GM21423 (cell line): ENCODE data around the gene RTL5.

Experiments used
- ATAC-seq: cut with Tn5 transposase; IDR thresholded peaks from one replicate; pipeline ENCODE4 v1.9.1; 2021; ENCODE audit warnings: mild to moderate bottlenecking, moderate library complexity; ENCODE audit not compliant: unreplicated experiment

The RTL5 gene

DNA sequence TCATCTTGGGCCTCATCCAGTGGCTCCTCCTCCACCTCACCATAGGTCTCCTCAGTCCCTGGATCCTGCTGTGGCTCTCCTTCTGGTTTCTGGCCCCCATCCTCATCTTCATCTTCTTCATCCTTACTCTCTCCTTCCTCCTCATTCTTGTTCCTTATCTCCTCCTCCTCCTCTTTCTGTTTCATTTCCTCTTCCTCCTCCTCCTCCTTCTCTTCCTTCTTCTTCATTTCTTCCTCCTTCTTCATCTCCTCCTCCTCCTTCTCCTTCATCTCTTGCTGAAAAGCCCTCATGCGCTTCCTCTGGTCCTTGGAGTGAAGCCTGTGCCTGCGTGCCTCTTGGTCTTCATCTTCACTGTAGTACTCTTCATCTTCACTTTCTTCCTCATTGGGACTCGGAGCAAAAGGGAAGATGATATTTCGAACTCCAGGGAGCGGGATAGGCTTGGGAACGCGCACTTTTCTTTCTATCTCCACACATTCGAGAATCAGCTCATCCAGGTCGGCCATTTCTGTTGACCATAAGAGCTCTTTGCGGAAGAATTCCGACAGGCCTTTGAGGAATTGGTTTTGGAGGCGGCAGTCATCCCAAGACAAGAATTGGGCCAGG, 1.5 kb downstream of the RTL5 start:
- no peak for ATAC-seq

DNA sequence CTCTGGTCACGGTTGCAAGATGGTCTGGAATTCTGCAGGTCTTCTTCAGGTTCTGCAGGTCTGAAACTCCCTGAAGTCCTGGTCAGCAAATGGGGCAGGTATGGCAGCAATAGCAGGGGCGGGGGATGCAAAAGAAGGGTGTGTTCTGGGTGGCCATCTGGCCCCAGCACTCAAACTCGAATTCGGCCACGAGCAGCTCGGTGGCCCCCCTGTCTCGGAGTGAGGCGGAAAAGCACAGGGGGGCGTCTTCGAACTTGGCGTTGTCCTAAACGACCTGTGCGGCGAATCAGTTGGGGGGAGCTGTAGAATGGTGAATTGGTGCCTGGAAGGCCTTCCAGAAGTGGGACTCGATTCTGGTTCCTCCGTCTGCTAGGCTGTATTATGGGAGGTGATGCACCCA, 2.1 kb downstream of the RTL5 start:
- ATAC-seq, result no peak

DNA sequence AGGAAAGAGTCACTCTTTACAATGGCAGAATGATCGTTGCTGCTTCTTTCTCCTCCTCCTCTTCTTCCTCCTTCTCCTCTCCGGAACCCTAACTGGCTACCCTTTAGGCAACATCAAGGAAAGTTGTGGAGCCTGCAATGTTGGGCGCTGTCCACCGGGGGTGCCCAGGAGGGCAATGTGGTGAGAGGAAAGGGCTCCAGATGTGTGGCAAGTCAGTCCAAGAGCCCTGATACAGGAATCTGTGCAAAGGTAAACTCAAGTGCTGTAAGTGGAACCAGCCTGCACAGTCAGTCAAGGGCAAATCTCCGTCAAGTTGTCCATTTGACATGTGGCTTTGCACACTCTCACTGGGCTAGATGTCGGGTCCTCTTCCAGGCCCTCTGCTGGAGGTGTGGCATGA, 2.8 kb downstream of the RTL5 start:
- ATAC-seq, result no peak

DNA sequence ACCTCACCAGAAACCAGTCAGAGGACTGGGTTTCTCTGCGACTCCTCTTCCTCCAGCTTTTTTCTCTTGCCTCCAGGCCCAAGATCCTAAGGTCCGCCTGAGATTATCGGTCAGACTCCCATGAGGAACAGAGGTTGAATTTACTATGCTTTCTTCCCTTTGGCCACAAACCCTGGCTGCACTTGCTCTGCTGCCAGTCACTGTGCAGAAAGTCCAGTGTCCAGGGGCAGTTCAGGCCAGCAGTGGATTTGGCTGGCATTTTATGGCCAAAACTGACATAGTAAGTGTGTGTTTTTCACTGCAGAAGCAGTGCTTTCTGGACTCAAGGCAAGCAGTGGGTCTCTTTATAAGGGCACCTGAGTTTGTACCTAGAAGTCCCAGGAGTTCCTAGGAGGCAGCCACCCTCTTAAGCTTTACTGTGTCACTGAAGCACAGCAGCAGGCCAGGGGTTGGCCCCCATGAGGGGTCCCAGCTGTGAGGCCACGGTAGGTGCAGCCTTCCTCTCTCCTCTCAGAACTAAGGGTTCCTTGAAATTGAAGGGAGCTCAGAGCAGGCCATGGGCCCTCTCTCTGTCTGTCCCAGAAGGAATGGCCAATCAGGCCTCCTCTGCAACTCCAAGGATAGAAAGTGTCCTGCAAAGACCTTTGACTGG, 3.4 kb downstream of the RTL5 start:
- ATAC-seq, result no peak

DNA sequence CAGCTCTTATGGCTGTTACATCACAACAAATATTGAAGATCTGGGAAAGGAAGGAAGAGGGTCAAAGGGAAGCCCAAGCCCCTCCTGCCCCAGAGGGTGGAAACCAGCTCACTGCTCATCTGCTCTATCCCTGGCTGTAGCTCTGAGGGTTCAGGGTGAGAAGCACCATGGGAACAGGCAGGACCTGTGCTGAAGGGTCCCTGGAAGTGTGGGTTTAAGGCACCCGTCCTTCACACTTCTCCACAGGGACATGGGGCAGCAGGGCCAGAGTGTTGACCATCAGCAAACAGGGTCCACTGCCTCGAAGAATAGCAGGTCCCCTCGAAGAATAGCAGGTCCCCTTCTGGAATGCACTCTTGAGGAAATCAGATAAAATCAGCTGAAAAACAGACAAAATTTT, 4.4 kb downstream of the RTL5 start:
- ATAC-seq, result no peak

DNA sequence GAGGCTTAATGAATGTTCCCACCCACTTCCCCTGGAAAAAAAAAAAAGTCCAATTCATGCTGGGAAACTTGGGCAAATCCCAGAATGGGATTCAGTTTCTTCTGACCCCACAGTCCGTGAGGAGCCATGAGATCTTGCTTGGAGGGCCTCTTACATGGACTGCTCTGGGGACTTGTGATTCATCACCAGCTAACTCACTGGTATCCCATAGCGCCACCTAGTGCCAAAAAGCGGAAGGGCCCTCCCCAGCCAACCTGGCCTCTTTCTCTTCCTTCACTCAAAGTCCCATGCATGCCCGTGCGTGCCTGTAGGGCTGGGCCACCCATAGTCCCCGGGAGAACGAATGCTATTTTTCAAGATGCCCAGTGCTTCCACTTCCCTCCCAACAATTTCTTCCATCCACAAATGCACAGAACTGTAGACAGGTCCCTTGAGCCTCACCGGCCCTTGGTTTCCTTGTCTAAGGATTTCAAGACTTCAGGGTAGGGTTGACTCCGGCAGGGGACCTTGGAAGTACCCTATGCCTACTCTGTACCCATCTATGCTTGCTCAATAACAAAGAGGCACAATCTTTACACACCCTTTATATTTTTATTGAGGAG, 5.1 kb downstream of the RTL5 start:
- ATAC-seq, result peak; percentile 87

DNA sequence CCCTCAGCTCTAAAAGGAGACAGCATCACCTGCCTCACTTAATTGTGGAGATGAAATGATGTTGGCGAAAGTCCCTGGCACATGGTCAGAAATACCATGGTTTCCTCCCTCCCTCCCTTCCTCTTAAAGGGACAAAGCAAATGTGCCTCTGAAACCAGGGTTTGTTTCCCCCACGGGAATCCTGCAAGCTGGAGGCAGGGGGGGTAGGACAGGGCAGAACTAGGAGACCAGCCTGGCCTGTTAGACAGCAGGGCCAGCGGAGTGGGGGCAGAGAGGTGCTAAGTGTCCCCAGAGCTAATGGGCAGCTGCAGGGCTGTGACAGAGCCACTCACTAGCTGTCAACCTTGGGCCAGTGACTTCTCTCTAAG, 5.7 kb downstream of the RTL5 start:
- ATAC-seq, result no peak

DNA sequence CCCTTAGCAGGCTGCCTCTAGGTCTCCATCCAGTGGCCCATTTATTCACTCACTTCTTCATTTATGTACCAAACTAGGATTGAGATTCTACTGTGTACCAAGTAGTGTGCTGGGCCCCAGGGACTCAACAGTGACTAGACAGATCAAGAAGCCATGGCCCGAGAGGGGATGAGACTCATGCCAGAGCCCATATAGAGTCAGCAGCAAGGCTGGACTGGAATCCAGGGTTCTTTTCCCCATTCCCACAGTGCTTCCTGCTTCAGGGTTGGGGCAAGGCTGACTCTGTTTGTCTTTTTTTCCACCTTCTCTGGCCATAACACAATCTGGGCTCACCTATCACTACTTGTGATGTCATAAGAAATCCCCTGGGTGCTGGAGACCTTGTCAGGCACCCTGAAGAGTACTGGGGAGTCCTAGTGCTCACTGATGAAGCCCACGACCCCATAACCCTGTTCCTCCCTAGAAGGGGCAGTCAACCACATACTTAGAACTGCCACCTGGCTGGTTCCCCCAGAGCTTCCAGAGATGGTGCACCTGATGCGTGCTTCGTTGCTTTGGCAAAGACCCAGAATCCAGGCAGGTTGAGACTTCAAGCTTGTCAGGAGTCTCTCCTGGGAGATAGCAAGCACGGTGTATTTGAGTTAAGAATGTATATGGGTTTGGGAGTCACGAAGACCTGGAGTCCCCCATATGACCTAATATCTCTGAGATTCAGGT, 6.2 kb downstream of the RTL5 start:
- no peak for ATAC-seq

DNA sequence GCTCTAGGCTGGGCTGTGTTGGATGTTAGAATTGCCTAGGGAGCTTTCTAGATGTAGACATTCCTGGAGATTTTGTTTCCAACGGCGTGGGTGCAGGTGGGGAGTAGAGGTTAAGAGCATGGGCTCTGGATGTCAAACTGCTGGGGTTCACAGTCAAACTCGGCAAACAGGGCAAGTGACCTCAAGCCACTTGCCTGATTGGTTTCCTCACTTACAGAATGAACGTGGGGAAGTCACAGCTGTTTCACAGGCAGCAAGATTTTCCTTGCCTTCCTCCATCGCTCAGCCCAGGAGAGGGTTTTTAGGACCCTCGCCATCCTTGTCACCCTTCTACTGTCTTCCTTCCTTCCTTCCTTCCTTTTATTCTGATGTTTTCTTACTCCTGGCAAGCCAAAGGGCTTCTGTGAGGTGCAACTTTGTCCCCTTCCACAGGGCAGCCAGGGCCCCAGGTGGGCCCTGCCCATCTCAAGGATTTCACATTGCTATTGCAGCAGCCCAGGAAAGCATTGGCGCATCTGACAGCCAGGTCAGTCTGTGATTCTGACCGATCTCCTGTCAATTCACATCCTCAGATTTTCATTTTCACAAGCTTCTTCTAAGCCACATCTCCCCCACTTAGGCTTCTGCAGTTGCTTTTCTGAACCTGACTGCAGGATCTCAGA, 7.0 kb downstream of the RTL5 start:
- no peak for ATAC-seq

DNA sequence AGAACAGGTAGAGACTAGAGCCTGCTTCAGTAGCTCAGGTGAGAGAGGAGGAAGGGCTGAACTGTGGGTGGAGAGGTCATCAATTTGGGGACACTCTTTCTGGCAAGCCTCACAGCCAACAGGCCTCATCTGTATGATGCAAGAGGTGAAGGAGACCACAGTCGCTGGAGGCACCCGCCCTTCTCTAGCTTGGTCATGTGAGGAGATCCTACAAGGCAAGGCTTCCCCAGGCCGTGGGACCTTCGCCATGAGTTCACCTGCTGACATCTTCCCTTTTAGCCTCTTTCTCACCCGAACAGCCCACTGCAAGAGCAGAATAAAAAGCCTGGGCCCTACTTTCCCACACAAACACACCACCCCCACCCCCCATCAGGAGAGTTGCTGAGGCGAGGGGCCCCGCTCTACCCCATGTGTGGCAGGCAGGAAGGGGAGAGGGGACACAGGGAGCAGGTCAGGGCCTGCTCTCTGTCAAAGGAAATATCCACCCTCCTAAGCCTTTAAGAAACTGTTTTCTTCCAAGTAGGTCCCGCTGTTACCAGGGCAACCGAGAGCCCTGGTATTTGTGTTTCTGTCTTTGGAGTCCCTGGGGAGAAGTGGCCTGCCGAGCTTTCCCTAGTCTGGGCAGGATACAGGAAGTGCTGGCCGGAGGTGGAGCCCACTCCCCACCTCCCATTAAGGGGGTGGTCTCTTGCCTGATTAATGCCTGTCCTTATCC, 8.1 kb downstream of the RTL5 start:
- ATAC-seq, result no peak

DNA sequence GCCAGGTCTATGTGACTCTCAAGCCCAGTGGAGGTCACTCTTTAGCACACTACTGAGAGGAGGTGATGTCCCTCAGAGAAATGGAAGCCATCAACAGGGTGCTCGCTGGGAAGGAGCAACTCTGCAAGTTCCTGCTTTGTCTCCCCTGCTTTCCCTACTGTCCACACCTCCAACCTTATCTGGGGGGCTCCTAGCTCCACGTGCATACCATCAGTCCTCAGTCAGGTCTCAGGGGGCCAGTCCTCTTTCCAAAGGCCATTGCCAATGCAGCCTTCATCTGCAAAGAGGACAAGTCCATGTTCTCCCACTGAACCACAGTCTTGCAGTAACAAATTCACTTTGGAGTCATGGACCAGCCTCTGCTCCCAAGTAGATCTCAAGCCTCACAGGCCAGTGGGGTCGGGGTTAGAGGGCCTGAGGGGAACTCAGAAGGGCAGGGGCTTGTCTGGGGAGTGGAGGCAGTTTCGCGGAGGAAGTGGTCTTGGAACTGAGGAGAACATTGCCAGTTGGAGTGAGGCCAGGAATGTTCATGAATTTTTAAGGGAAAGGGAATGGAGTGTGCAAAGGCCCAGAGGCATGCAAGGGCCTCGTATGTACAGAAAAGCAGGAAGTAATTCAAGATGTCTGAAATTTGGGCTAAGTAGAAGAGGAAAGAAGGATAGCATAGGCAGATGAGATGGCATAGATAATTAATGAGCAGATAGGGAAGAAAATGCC, 8.9 kb downstream of the RTL5 start:
- ATAC-seq, result no peak

DNA sequence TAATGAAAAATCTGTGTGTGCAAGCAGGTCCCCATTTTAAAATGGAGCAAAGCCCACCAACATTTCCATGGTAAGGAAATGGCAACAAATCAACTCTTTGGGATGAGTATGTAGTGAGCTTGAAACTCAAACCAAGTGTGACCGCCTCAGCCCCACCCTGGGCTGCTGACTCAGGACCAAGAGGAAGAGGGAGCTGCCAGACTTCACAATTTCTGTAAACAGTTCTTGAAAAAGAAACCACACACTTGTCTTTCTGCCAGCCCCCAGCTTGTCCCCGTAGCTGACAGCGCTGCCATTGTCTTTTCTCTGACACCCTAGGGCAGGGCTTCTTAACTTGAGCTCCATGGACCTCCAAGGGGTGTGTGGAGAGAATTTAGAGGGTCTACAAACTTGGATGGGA, 10.3 kb downstream of the RTL5 start:
- no peak for ATAC-seq

DNA sequence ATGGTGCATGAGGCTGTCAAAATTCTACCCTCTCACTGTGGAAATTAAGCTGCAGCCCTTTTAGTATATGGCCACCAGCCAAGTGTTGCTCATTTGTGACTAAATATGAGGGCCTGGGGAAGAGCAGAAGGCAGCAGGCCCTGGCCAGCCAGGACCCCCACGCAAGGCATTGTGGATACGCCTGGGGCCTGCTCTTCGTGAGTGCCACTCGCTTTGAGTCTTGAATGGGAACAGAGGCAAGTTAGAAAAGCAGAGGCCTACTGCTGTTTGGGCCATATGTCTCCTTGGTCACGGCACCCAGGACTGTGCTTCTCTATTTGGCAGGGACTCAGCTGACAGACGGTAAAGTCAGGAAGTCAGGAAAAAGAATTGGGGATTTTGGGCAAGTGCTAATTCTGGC, 10.9 kb downstream of the RTL5 start:
- no peak for ATAC-seq

DNA sequence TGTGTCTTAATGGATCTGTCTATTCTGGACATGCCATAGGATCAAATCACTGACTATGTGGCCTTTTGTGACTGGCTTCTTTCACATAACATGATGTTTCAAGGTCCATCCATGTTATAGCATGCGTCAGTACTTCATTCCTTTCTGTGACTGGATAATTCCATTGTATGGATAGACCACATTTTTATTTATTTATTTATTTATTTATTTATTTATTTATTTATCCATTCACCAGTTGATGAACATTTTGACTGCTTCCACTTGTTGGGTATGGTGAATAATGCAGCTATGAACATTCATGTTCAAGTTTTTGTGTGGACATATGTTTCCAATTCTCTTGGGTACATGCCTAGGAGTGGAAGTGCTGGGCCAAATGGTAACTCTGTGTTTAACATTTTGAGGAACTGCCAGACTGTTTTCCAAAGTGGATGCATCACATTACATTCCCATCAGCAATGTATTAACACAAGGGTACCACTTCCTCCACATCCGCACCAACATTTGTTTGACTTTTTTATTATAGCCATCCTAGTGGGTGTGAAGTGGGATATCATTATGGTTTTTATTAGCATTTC, 14.0 kb downstream of the RTL5 start:
- no peak for ATAC-seq

DNA sequence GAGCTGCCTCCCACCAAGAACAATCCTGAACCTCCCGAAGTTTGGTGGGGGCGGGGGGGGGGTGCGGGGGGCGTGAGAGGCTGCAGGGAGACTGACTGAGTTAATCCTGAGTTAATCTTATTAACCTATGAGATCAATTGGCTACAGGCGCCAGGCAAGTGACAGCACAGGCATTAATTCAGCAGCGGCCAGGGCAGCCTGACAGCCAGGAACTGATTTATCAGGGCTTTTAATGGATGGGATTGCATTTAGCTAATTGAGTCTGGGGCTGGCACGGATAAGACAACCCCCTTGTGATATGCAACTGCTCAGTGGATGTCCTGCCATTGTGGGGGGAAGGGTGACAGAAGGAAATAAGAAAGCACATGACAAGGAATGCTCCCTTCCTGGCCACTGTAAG, 16.3 kb downstream of the RTL5 start:
- no peak for ATAC-seq

DNA sequence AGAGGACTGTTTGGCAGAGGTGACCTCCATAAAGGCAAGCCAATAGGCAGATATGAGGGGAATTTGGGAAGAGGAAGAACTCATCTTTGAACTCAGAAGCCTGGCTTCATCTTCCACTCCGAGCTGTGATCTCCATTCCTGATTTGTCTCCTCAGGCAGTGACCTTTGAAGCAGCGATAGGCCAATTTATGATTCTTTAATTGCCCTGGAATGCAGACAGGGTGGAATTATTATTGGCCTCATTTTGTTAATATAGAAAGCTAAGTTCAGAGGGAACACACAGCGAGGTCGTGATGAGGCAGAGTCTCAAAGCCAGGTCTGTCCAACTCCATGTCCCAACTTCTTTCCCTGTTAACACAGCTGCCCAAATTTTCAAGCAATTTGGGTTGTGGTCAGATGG, 16.9 kb downstream of the RTL5 start:
- no peak for ATAC-seq

DNA sequence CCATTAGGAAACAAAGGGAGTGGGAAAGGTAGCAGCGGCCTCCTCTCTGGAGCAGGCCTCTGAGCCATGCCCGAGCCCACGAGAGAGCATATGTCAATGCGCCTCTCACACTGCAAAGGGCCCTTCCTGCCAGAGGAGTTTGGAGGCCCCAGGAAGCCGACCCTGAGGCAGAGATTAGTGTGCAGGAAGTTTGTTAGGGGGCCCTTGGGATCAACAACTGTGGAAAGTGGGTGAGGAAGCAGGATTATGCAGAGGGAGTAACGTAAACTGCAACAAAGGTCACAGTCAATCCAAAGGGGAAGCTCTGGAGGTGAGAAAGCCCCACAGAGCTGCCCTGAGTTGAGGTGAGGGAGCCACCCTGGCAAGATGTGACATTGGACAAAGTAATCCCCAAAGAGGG, 17.4 kb downstream of the RTL5 start:
- no peak for ATAC-seq

DNA sequence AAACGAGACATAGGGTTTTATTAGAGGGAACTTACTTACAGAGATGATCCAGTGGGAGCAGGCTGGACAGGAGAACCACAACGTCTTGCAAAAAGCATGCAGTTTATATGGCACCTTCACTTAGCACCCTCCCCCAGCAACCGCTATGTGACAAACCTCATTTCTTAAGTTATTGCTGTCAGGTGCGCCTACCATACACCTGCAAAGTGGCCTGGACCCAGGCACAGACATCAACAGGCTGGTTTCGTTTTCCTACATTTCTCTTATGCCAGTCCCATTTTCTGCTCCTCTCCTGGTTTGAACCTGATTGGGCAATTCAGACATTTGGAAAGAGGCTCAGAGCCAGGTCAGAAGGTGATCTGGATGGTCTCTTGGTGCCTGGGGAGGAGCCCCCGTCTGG, 18.3 kb downstream of the RTL5 start:
- no peak for ATAC-seq

DNA sequence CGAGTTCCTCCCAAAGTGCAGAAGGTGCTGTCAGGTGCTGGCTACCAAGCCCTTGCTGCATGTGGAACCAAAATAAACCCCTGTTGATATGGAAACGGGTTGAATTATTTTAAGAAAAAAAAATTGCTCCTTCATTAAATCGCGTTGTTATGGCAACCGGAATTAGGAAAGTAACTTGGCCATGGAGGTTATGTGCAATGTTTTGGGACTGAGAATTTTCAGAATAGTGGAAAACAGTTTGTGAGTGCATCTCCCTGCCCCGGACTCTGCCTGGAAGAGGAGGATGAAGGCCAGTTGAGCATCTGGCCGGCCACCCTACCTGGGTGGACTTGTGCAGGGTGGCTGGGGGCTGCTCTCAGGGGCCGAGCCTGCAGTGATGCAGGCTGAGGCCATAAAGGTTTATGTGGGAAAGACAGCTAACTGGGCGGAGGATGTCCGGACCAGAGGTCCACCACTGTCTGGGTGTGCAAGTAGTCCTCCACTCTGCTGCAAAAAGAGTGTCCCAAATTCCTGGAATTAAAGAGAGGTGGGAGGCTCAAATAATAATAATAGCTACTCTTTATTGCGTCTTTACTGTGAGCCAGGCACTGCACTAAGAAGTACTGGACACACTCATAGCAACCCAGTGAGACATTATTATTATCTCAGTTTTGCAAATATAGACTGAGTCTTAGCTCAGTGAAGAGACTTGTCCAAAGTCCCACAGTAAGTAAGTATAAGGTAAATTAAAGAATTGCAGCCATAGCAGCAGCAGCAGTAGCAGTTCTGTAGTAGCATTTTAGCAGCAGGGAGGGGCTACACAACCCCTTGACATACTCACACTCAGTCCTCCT, 20.6 kb downstream of the RTL5 start:
- no peak for ATAC-seq
